ENCODE measurements around the gene GNAQ.

- no peak for TF ChIP-seq MYC (IDR thresholded peaks at IDR 0.05; ENCODE audit: low read depth, low read length)
- TF ChIP-seq CTCF (IDR thresholded peaks at IDR 0.05; ENCODE audit: low read depth, low read length): no peak
- no peak for TF ChIP-seq POLR2A (IDR thresholded peaks at IDR 0.05; ENCODE audit: extremely low read depth, insufficient read length)
These were observed 62.5 kb downstream of the GNAQ start for GRCh38 chr9:77969083-77969482.
